SK-N-DZ (cell line): ENCODE measurements around the gene SEMA3C.
"Not testable (repeated sequence)": the region's sequence is repeated elsewhere in the genome, so short reads cannot be mapped to it uniquely, and the experiment has no call there.

Experiments
- DNase-seq: peaks from one replicate; pipeline ENCODE4 v3.0.0-alpha.2; 2015; ENCODE audit warnings: low spot score

SEMA3C gene

GRCh38 chr7:80929619-80930018, 10.8 kb upstream of the SEMA3C start:
- DNase-seq: no peak

GRCh38 chr7:80926955-80927354, 8.1 kb upstream of the SEMA3C start:
- not testable (repeated sequence) for DNase-seq

GRCh38 chr7:80924090-80924489, 5.2 kb upstream of the SEMA3C start:
- DNase-seq: no peak

GRCh38 chr7:80923211-80923612, 4.4 kb upstream of the SEMA3C start:
- no peak for DNase-seq

GRCh38 chr7:80922253-80923049, 3.6 kb upstream of the SEMA3C start:
- no peak for DNase-seq

- no peak for DNase-seq
Observed at GRCh38 chr7:80921130-80921529, 2.3 kb upstream of the SEMA3C start.

- DNase-seq: no peak
Observed at GRCh38 chr7:80918399-80918798, 452 bp downstream of the SEMA3C start.

- no peak for DNase-seq
Observed at GRCh38 chr7:80916770-80917741, 1.8 kb downstream of the SEMA3C start.

GRCh38 chr7:80910228-80910627, 8.6 kb downstream of the SEMA3C start:
- no peak for DNase-seq

GRCh38 chr7:80908360-80908797, 10.5 kb downstream of the SEMA3C start:
- no peak for DNase-seq

- DNase-seq: no peak
Observed at GRCh38 chr7:80907612-80908011, 11.2 kb downstream of the SEMA3C start.

GRCh38 chr7:80907141-80907601, 11.7 kb downstream of the SEMA3C start:
- DNase-seq: no peak

- DNase-seq: no peak
Observed at GRCh38 chr7:80905334-80905733, 13.5 kb downstream of the SEMA3C start.

GRCh38 chr7:80902716-80903308, 16.0 kb downstream of the SEMA3C start:
- no peak for DNase-seq

- DNase-seq: no peak
Observed at GRCh38 chr7:80902019-80902418, 16.8 kb downstream of the SEMA3C start.

GRCh38 chr7:80900583-80901576, 18.0 kb downstream of the SEMA3C start:
- DNase-seq: no peak

GRCh38 chr7:80896906-80897598, 21.8 kb downstream of the SEMA3C start:
- DNase-seq: no peak

GRCh38 chr7:80895056-80895455, 23.8 kb downstream of the SEMA3C start:
- no peak for DNase-seq

GRCh38 chr7:80891259-80891544, 27.6 kb downstream of the SEMA3C start:
- DNase-seq: no peak
